ENCODE results near the gene KREMEN2.

Gene KREMEN2

GRCh38 chr16:2991566-2992261 is 27.6 kb downstream of the KREMEN2 start:
- no peak overlapping the region for H3K4me3 ChIP-seq (replicated peaks; ENCODE audit: low read depth, low read length)
- no peak for DNase-seq (ENCODE audit: low read depth)
- TF ChIP-seq, protein P1, sequence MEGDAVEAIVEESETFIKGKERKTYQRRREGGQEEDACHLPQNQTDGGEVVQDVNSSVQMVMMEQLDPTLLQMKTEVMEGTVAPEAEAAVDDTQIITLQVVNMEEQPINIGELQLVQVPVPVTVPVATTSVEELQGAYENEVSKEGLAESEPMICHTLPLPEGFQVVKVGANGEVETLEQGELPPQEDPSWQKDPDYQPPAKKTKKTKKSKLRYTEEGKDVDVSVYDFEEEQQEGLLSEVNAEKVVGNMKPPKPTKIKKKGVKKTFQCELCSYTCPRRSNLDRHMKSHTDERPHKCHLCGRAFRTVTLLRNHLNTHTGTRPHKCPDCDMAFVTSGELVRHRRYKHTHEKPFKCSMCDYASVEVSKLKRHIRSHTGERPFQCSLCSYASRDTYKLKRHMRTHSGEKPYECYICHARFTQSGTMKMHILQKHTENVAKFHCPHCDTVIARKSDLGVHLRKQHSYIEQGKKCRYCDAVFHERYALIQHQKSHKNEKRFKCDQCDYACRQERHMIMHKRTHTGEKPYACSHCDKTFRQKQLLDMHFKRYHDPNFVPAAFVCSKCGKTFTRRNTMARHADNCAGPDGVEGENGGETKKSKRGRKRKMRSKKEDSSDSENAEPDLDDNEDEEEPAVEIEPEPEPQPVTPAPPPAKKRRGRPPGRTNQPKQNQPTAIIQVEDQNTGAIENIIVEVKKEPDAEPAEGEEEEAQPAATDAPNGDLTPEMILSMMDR (IDR thresholded peaks at IDR 0.05; ENCODE audit: low read length, missing control alignments) = no peak

- TF ChIP-seq, protein P1 (IDR thresholded peaks at IDR 0.05; ENCODE audit: low read length, missing control alignments) = no peak
- H3K4me3 ChIP-seq (replicated peaks; ENCODE audit: low read depth, low read length) = no peak overlapping the region
- no peak for DNase-seq (ENCODE audit: low read depth)
These were observed 28.5 kb downstream of the KREMEN2 start for GRCh38 chr16:2992383-2993081.

GRCh38 chr16:2996298-2996697 is 32.2 kb downstream of the KREMEN2 start:
- DNase-seq (ENCODE audit: low read depth) = no peak
- H3K4me3 ChIP-seq (replicated peaks; ENCODE audit: low read depth, low read length) = no peak overlapping the region
- TF ChIP-seq, protein P1 (IDR thresholded peaks at IDR 0.05; ENCODE audit: low read length, missing control alignments) = no peak

- DNase-seq (ENCODE audit: low read depth) = no peak
- TF ChIP-seq, protein P1 (IDR thresholded peaks at IDR 0.05; ENCODE audit: low read length, missing control alignments) = no peak
- H3K4me3 ChIP-seq (replicated peaks; ENCODE audit: low read depth, low read length) = no peak overlapping the region
These were observed 35.9 kb downstream of the KREMEN2 start for GRCh38 chr16:2999929-3000328.

DNA sequence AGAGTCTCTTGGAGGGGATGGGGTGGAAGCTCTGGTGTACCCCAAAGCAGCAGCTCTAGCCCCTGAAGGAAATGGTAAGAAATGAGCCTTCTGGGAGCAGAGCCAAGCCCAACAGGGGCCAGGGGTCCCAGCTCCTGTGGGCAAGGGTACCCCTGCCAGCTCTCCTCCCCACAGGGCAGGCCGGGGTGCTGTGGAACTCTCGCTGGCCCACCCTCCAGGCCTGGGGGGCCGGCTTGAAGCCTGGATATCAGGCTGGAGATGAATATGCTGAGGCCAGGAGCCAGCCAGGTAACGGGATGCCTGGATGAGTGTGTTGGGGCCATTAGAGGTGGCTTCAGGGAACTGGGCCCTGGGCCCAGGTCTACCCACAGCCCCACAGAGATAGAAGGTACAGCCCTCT is 36.5 kb downstream of the KREMEN2 start:
- TF ChIP-seq, protein P1 (IDR thresholded peaks at IDR 0.05; ENCODE audit: low read length, missing control alignments) = no peak
- DNase-seq (ENCODE audit: low read depth) = no peak
- H3K4me3 ChIP-seq (replicated peaks; ENCODE audit: low read depth, low read length) = no peak overlapping the region

GRCh38 chr16:3001316-3001715 is 37.2 kb downstream of the KREMEN2 start:
- TF ChIP-seq, protein P1 (IDR thresholded peaks at IDR 0.05; ENCODE audit: low read length, missing control alignments) = no peak
- H3K4me3 ChIP-seq (replicated peaks; ENCODE audit: low read depth, low read length) = no peak overlapping the region
- DNase-seq (ENCODE audit: low read depth) = no peak

All from fibroblast of pulmonary artery (primary cell).